Activated CD8-positive, alpha-beta memory T cell treated with anti-CD3 and anti-CD28 coated beads, Interleukin-2, amount 10 ng/mL, durations not matched to agents 7 days and 5 days (primary cell): Measurements from ENCODE around the gene SH3BP5L. TPM values are rescaled to one million over a fixed set of nuclear protein-coding genes. Genes with fewer than 3 reads are reported as not detected.
A peak's percentile ranks its signal among the peaks of the same experiment; 100 is the strongest.

Experiments
- ATAC-seq: fragments of 150-1000 bp; cut with Tn5 transposase; one replicate; pipeline ENCODE4 v1.10.0; 2021; ENCODE audit warnings: moderate library complexity
- CTCF ChIA-PET: fragments of 350-600 bp; sonication (Branson Sonifier 250); formaldehyde crosslinking; loops from one replicate; lab custom pipeline; 2021; ENCODE audit warnings: antibody characterized with exemption; lab: Charles Lee
- DNase-seq: peaks from one replicate; pipeline ENCODE4 v3.0.0-alpha.2; 2020
- H3K27ac Mint-ChIP-seq: one replicate; pipeline ENCODE4 v1.8.0; 2021; ENCODE audit warnings: mild to moderate bottlenecking, mixed read lengths
- H3K27me3 Mint-ChIP-seq: one replicate; pipeline ENCODE4 v1.8.0; 2021; ENCODE audit warnings: mixed read lengths
- H3K36me3 Mint-ChIP-seq: one replicate; pipeline ENCODE4 v1.8.0; 2021; ENCODE audit warnings: mild to moderate bottlenecking, mixed read lengths
- H3K4me1 Mint-ChIP-seq: one replicate; pipeline ENCODE4 v1.8.0; 2021; ENCODE audit warnings: mixed read lengths
- H3K4me3 Mint-ChIP-seq: one replicate; pipeline ENCODE4 v1.8.0; 2021; ENCODE audit warnings: mild to moderate bottlenecking, moderate library complexity, mixed read lengths
- H3K9me3 Mint-ChIP-seq: one replicate; pipeline ENCODE4 v1.8.0; 2022; ENCODE audit warnings: low read depth, mixed read lengths
- total RNA-seq, 2 experiments: library from RNA; stranded (reverse); gene quantifications; one replicate each; pipeline ENCODE4 v1.2.3, GENCODE V29; 2021

SH3BP5L gene
- total RNA-seq, 2 experiments from 2014 or later: 27.4 to 27.9 TPM

- Mint-ChIP-seq H3K4me1 (no peaks in the 10 kb centered on the region), H3K27me3 (no peaks in the 10 kb centered on the region), H3K4me3 (no peak overlapping the region), H3K36me3 (peaks cover 27% of the 10 kb centered on the region), H3K9me3 (no peaks in the 10 kb centered on the region), H3K27ac (no peak overlapping the region)
- ATAC-seq (no peak), DNase-seq (peak; percentile 31)
- CTCF ChIA-PET: no interaction called here
Measured at GRCh38 chr1:248848602-248849001, 22.9 kb upstream of the SH3BP5L start.

GRCh38 chr1:248847956-248848561 is 22.3 kb upstream of the SH3BP5L start:
- Mint-ChIP-seq H3K27ac (no peak overlapping the region), H3K4me3 (no peak overlapping the region), H3K9me3 (no peaks in the 10 kb centered on the region), H3K27me3 (no peaks in the 10 kb centered on the region), H3K36me3 (peaks cover 27% of the 10 kb centered on the region), H3K4me1 (peaks cover under 1% of the 10 kb centered on the region)
- ATAC-seq (no peak), DNase-seq (peak; percentile 38)
- CTCF ChIA-PET: no interaction called here

DNA sequence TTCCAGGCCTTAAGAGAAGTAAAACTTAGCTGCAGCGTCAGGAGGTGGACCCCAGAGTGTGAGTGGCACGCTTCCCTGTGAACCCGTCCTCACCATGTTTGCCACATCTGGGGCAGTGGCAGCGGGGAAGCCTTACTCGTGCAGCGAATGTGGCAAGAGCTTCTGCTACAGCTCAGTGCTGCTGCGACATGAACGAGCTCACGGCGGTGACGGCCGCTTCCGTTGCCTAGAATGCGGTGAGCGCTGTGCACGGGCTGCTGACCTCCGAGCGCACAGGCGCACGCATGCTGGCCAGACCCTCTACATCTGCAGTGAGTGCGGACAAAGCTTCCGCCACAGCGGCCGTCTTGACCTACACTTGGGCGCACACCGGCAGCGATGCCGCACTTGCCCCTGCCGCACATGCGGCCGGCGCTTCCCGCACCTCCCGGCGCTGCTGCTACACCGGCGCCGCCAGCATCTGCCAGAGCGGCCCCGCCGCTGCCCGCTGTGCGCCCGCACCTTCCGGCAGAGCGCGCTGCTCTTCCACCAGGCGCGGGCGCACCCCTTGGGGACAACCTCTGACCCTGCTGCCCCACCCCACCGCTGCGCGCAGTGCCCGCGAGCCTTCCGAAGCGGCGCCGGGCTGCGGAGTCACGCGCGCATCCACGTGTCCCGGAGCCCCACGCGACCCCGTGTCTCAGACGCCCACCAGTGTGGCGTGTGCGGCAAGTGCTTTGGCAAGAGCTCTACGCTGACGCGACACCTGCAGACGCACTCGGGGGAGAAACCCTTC is 21.7 kb upstream of the SH3BP5L start:
- Mint-ChIP-seq H3K27me3 (no peaks in the 10 kb centered on the region), H3K27ac (no peak overlapping the region), H3K9me3 (no peaks in the 10 kb centered on the region), H3K4me1 (peaks cover 2% of the 10 kb centered on the region), H3K4me3 (no peak overlapping the region), H3K36me3 (peaks cover 27% of the 10 kb centered on the region)
- CTCF ChIA-PET: interaction anchor here (1.3 kb wide), 1 partner anchor 17 kb away, joined by 3 read pairs; no protein-coding TSS in a partner anchor
- DNase-seq (peak; percentile 37), ATAC-seq (no peak)

DNA sequence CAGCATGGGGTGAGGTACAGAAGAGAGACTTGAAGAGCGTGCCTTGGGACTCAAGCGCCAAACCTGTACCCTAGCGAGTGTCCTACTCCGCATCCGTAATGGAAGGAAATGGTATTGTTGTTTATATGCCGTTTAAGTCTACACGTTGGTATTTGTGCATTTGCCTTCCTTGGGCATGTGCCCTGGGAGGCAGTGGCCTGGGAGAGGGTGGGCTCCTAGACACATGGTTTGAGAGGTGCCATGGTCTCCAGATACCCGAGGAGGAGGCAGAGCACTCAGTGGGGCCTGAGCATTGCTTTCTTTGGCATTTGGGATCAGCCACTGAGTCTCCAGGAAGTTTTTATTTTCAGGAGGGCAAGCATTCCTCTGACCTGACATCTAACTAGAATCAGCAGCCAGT is 18.8 kb upstream of the SH3BP5L start:
- Mint-ChIP-seq H3K27ac (no peak overlapping the region), H3K4me1 (peaks cover 22% of the 10 kb centered on the region), H3K36me3 (peaks cover 25% of the 10 kb centered on the region), H3K4me3 (no peak overlapping the region), H3K9me3 (no peaks in the 10 kb centered on the region), H3K27me3 (no peaks in the 10 kb centered on the region)
- ATAC-seq: no peak
- DNase-seq: no peak
- CTCF ChIA-PET: interaction anchor here (1.4 kb wide), 1 partner anchor 14 kb away, joined by 3 read pairs; no protein-coding TSS in a partner anchor

DNA sequence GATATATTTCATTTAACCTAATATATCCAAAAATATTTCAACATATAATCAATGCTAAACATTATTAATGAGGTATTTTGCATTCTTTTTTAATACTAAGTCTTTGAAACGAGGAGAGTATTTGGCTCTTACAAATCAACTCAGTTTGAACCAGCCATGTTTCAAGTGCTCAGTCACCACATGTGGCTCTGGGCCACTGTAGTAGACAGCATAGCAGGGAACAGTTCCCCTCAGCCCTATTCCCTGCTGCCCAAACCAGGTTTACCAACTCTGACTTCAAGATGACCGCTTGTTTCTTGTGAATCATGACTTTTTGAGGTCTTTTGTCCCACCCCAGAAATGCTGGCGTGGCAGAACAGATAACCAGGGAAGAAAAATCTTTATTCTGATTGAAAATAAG is 18.0 kb upstream of the SH3BP5L start:
- no peak overlapping the region for H3K27ac Mint-ChIP-seq
- H3K27me3 Mint-ChIP-seq: no peaks in the 10 kb centered on the region
- no peak overlapping the region for H3K4me3 Mint-ChIP-seq
- DNase-seq: no peak
- ATAC-seq: no peak
- H3K9me3 Mint-ChIP-seq: no peaks in the 10 kb centered on the region
- peaks cover 20% of the 10 kb centered on the region for H3K36me3 Mint-ChIP-seq
- CTCF ChIA-PET: no interaction called here
- H3K4me1 Mint-ChIP-seq: peaks cover 27% of the 10 kb centered on the region

GRCh38 chr1:248842781-248843331 is 17.1 kb upstream of the SH3BP5L start:
- no peak overlapping the region for H3K27ac Mint-ChIP-seq
- no peaks in the 10 kb centered on the region for H3K9me3 Mint-ChIP-seq
- DNase-seq: no peak
- H3K36me3 Mint-ChIP-seq: peaks cover 17% of the 10 kb centered on the region
- H3K27me3 Mint-ChIP-seq: no peaks in the 10 kb centered on the region
- no peak overlapping the region for H3K4me3 Mint-ChIP-seq
- CTCF ChIA-PET: interaction anchor here (1.6 to 2.6 kb wide), 4 partner anchors 11 to 64 kb away, joined by 4 to 22 read pairs (median 4); partner anchors contain the start of gene ZNF692
- no peak for ATAC-seq
- H3K4me1 Mint-ChIP-seq: peaks cover 27% of the 10 kb centered on the region

GRCh38 chr1:248841702-248842395 is 16.1 kb upstream of the SH3BP5L start:
- DNase-seq (peak; percentile 57), ATAC-seq (no peak)
- Mint-ChIP-seq H3K4me3 (no peak overlapping the region), H3K27ac (peak overlapping the region; percentile 4), H3K36me3 (peaks cover 13% of the 10 kb centered on the region), H3K4me1 (peaks cover 27% of the 10 kb centered on the region), H3K9me3 (no peaks in the 10 kb centered on the region), H3K27me3 (no peaks in the 10 kb centered on the region)
- CTCF ChIA-PET: interaction anchor here (0.9 to 2.6 kb wide), 7 partner anchors 10 to 65 kb away, joined by 3 to 22 read pairs (median 4); partner anchors contain the start of genes SH3BP5L and ZNF692

DNA sequence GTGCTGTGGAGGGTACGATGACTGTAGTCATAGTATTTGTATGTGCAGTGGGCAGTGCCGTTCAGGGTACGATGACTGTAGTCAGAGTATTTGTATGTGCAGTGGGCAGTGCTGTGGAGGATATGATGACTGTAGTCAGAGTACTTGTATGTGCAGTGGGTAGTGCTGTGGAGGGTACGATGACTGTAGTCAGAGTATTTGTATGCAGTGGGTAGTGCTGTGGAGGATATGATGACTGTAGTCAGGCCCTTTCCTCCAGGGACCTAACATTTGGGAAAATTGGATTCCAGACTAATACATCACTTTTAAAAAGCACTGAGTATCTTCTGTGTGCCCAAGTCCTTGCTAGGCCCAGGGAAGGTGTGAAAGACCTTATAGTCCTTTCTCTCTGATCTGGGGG is 15.2 kb upstream of the SH3BP5L start:
- H3K27ac Mint-ChIP-seq: no peak overlapping the region
- peaks cover 8% of the 10 kb centered on the region for H3K36me3 Mint-ChIP-seq
- no peaks in the 10 kb centered on the region for H3K9me3 Mint-ChIP-seq
- peaks cover 27% of the 10 kb centered on the region for H3K4me1 Mint-ChIP-seq
- ATAC-seq (no peak), DNase-seq (no peak)
- no peaks in the 10 kb centered on the region for H3K27me3 Mint-ChIP-seq
- CTCF ChIA-PET: interaction anchor here (0.8 to 4.2 kb wide), 7 partner anchors 10 to 66 kb away, joined by 3 to 37 read pairs (median 4); partner anchors contain the start of genes SH3BP5L and ZNF692
- H3K4me3 Mint-ChIP-seq: peak overlapping the region; percentile 7

DNA sequence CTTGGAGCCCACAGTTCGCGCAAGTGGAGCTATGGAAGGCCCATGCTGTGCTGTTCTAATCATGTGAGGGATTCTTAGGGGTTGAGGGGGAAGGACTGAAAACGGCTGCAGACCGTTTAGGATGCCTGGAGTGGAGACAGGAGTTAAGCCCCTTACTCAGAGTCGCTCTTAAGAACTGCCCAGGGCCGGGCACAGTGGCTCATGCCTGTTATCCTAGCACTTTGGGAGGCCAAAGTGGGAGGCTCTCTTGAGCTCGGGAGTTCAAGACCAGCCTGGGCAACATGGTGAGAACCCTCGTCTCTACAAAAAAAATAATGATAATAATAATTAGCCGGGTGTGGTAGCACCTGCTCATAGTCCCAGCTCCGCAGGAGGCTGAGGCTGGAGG is 13.4 kb upstream of the SH3BP5L start:
- Mint-ChIP-seq H3K27me3 (no peaks in the 10 kb centered on the region), H3K4me1 (peaks cover 27% of the 10 kb centered on the region), H3K27ac (no peak overlapping the region), H3K36me3 (peaks cover 1% of the 10 kb centered on the region), H3K4me3 (no peak overlapping the region), H3K9me3 (no peaks in the 10 kb centered on the region)
- ATAC-seq (no peak), DNase-seq (no peak)
- CTCF ChIA-PET: interaction anchor here (1.2 to 5.3 kb wide), 5 partner anchors 12 to 67 kb away, joined by 3 to 57 read pairs (median 5); partner anchors contain the start of genes PGBD2, SH3BP5L and ZNF692

- Mint-ChIP-seq H3K9me3 (no peaks in the 10 kb centered on the region), H3K27ac (no peak overlapping the region), H3K4me1 (peaks cover 27% of the 10 kb centered on the region), H3K36me3 (peaks cover 1% of the 10 kb centered on the region), H3K27me3 (peaks cover 3% of the 10 kb centered on the region), H3K4me3 (no peak overlapping the region)
- CTCF ChIA-PET: interaction anchor here (0.8 to 5.3 kb wide), 5 partner anchors 11 to 67 kb away, joined by 4 to 57 read pairs (median 7); partner anchors contain the start of genes PGBD2, SH3BP5L and ZNF692
- DNase-seq (peak; percentile 91), ATAC-seq (peak; percentile 69)
Measured at GRCh38 chr1:248838357-248839167, 12.8 kb upstream of the SH3BP5L start.

DNA sequence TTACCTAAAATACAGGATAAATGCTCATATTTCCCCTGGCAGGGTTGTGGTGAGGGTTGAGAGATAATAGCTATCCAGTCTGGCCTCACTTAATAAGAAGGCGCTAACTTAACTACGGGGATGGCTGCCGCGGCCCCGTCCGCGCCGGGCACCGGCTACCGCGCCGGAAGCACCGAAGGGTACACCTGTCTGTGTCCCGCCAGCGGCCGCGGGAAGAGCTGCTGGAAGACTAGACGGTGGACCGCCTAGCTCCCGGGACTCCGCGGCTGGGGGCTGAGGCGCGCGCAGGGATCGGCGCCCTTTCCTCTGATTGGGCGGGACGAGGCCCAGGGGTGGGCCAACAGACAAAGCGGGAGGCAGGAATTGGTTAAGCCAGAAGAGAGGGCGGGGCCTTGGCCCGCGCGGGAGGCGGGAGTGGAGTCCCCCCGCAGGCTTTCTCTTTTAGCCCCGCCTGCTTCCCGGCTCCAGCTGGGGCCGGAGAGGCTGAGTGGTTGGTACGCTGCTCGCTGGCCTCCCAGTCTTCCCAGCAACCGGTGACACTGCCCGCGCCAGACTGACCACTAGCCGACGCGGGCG is 12.2 kb upstream of the SH3BP5L start, which contains the start of gene ZNF672:
Gene ZNF672, plus strand, starts transcription at position 444 of the 576 bp plus-strand sequence. CDS start 9,051 bp downstream, outside the sequence.
- ATAC-seq (peak; percentile 91), DNase-seq (peak; percentile 97)
- Mint-ChIP-seq H3K27me3 (peaks cover 6% of the 10 kb centered on the region), H3K9me3 (no peaks in the 10 kb centered on the region), H3K27ac (no peak within 1 kb of the TSS), H3K36me3 (peaks cover 1% of the 10 kb centered on the region), H3K4me3 (no peak within 1 kb of the TSS), H3K4me1 (peaks cover 25% of the 10 kb centered on the region)
- CTCF ChIA-PET: interaction anchor here (0.8 to 5.3 kb wide), 4 partner anchors 11 to 24 kb away, joined by 4 to 57 read pairs (median 22); partner anchors contain the start of genes SH3BP5L and ZNF692
